Panc1 (cell line): ENCODE data around the gene DHRS13.

Experiments
- CTCF ChIP-seq: fragments of 450-650 bp; IDR thresholded peaks from 2 replicates; pipeline ENCODE4 v1.5.1; 2017; ENCODE audit warnings: mild to moderate bottlenecking
- REST ChIP-seq, 2 experiments: IDR thresholded peaks; 2 replicates each; pipeline ENCODE4 v1.6.1; 2011 to 2012; ENCODE audit warnings: low read depth in 2 of 2, control low read depth in 1 of 2, low read length in 1 of 2, mild to moderate bottlenecking in 1 of 2, moderate library complexity in 1 of 2; ENCODE audit not compliant: insufficient read depth in 1 of 2

GRCh38 chr17:28857905-28858800 is 44.7 kb downstream of the DHRS13 start:
- no peak for TF ChIP-seq REST (IDR thresholded peaks at IDR 0.05; ENCODE audit: insufficient read depth in 1 of 2, low read depth in 2 of 2, low read length in 1 of 2)
- TF ChIP-seq CTCF, result no peak
